Karpas-422 (cell line): ENCODE data around the gene KCTD4. TPM values are rescaled to one million over a fixed set of nuclear protein-coding genes. Genes with fewer than 3 reads are reported as not detected.

Source experiments
- DNase-seq: peaks from one replicate; pipeline ENCODE4 v3.0.0-alpha.2; 2015
- H2AFZ ChIP-seq: fragments of 200-600 bp; sonication (generic); 2 replicates; pipeline ENCODE4 v1.6.1; 2014; ENCODE audit warnings: antibody characterized with exemption, low read length, mixed read lengths
- H3K27ac ChIP-seq: fragments of 200-600 bp; sonication (generic); 2 replicates; pipeline ENCODE4 v1.5.1; 2014; ENCODE audit warnings: mild to moderate bottlenecking, low read length, moderate library complexity
- H3K27me3 ChIP-seq: fragments of 200-600 bp; sonication (generic); 2 replicates; pipeline ENCODE4 v1.6.1; 2014; ENCODE audit warnings: low read length, mixed read lengths
- H3K36me3 ChIP-seq: fragments of 200-600 bp; sonication (generic); 2 replicates; pipeline ENCODE4 v1.6.1; 2014; ENCODE audit warnings: low read length, mixed read lengths; ENCODE audit not compliant: insufficient read depth
- H3K4me1 ChIP-seq: fragments of 200-600 bp; sonication (generic); 2 replicates; pipeline ENCODE4 v1.6.1; 2014; ENCODE audit warnings: mild to moderate bottlenecking, low read length, mixed read lengths
- H3K4me2 ChIP-seq: fragments of 200-600 bp; sonication (generic); 2 replicates; pipeline ENCODE4 v1.6.1; 2014; ENCODE audit warnings: low read length, low read depth, mild to moderate bottlenecking; ENCODE audit not compliant: poor library complexity, severe bottlenecking
- H3K4me3 ChIP-seq: fragments of 200-600 bp; sonication (generic); 2 replicates; pipeline ENCODE4 v1.5.1; 2014; ENCODE audit warnings: mild to moderate bottlenecking, antibody characterized with exemption, low read length, mixed read lengths
- H3K79me2 ChIP-seq: fragments of 200-600 bp; sonication (generic); 2 replicates; pipeline ENCODE4 v1.6.1; 2014; ENCODE audit warnings: mild to moderate bottlenecking, low read length, mixed read lengths
- H3K9ac ChIP-seq: fragments of 200-600 bp; sonication (generic); 2 replicates; pipeline ENCODE4 v1.6.0; 2014; ENCODE audit warnings: low read length
- H3K9me2 ChIP-seq: fragments of 200-600 bp; sonication (generic), shearing (Covaris generic); replicated peaks from 2 replicates; pipeline ENCODE4 v1.6.0; 2014; ENCODE audit warnings: mild to moderate bottlenecking, low read length, moderate library complexity; ENCODE audit not compliant: insufficient read depth
- H3K9me3 ChIP-seq: fragments of 300-700, 200-600 bp; sonication (generic); 2 replicates; pipeline ENCODE4 v1.6.1; 2014; ENCODE audit warnings: low read length, mixed read lengths
- H4K20me1 ChIP-seq: fragments of 200-600 bp; sonication (generic); 2 replicates; pipeline ENCODE4 v1.6.1; 2014; ENCODE audit warnings: mild to moderate bottlenecking, antibody characterized with exemption, low read length, low read depth; ENCODE audit not compliant: insufficient read depth
- total RNA-seq: library from RNA; depleted of rRNA; stranded (reverse); fragments of >200 nt; shearing (Covaris generic); gene quantifications from 2 replicates; pipeline ENCODE4 v1.2.3, GENCODE V29; 2014; ENCODE audit warnings: low replicate concordance

Gene KCTD4
- total RNA-seq, 1 experiment from 2014 or later, result not detected

- no peak for DNase-seq
- Histone ChIP-seq H3K9me2 (no peaks in the 10 kb centered on the region), H3K27me3 (no peaks in the 10 kb centered on the region), H2AFZ (no peak overlapping the region), H3K4me3 (no peak overlapping the region), H3K36me3 (peaks cover 5% of the 10 kb centered on the region; the same call in 1 of the 2 replicates), H4K20me1 (no peaks in the 10 kb centered on the region), H3K4me2 (no peak overlapping the region), H3K27ac (no peak overlapping the region), H3K9ac (no peak overlapping the region), H3K9me3 (no peaks in the 10 kb centered on the region), H3K4me1 (peaks cover 21% of the 10 kb centered on the region), H3K79me2 (peaks cover 65% of the 10 kb centered on the region)
These were observed 7.3 kb upstream of the KCTD4 start for GRCh38 chr13:45208132-45208531.

DNA sequence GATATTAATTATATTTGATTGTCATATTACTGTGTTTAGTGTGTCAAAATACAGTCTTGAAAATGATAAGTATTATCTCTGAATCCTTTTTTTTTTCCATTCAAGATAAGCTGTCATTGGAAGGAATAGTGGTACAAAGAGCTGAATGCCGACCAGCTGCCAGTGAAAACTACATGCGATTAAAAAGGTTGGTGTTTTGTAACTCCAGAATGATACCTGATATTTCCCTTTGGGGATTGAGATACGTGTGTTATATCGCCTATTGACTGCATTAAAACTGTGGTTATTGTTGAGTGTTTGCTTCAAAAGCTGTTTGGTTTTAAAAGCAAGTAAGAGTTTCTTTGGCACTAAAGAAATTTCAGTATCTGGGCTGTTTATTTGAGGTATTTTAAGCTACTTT, 6.5 kb upstream of the KCTD4 start:
- no peak overlapping the region for H3K9ac ChIP-seq
- no peak for DNase-seq
- no peak overlapping the region for H3K4me3 ChIP-seq
- no peaks in the 10 kb centered on the region for H3K27me3 ChIP-seq
- H3K4me2 ChIP-seq, result no peak overlapping the region
- H4K20me1 ChIP-seq, result no peaks in the 10 kb centered on the region
- no peak overlapping the region; the same call in 1 of the 2 replicates for H3K27ac ChIP-seq
- peaks cover 21% of the 10 kb centered on the region for H3K4me1 ChIP-seq
- H3K36me3 ChIP-seq, result peaks cover 5% of the 10 kb centered on the region; the same call in 1 of the 2 replicates
- peaks cover 71% of the 10 kb centered on the region for H3K79me2 ChIP-seq
- no peaks in the 10 kb centered on the region for H3K9me2 ChIP-seq
- H2AFZ ChIP-seq, result no peak overlapping the region
- H3K9me3 ChIP-seq, result no peaks in the 10 kb centered on the region

GRCh38 chr13:45206340-45206739, 5.5 kb upstream of the KCTD4 start:
- Histone ChIP-seq H3K27ac (no peak overlapping the region), H3K9me3 (no peaks in the 10 kb centered on the region), H3K27me3 (no peaks in the 10 kb centered on the region), H3K4me3 (no peak overlapping the region), H3K79me2 (peaks cover 73% of the 10 kb centered on the region), H3K36me3 (peaks cover 5% of the 10 kb centered on the region; the same call in 1 of the 2 replicates), H2AFZ (no peak overlapping the region), H3K4me1 (peaks cover 21% of the 10 kb centered on the region), H3K9me2 (no peaks in the 10 kb centered on the region), H3K9ac (no peak overlapping the region), H3K4me2 (no peak overlapping the region), H4K20me1 (no peaks in the 10 kb centered on the region)
- no peak for DNase-seq

DNA sequence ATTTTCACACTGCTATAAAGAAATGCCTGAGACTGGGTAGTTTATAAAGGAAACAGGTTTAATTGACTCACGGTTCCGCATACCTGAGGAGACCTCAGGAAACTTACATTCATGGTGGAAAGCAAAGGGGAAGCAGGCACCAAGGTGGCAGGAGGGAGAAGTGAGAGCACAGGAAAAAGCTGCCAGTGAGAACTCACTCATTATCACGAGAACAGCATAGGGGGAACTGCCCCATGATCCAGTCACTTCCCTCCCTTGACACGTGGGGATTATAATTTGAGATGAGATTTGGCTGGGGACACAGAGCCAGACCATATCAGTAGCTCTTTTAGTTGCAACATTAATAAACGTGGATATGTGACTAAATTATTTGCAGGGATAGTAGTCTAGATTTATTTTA, 4.3 kb upstream of the KCTD4 start:
- H2AFZ ChIP-seq, result no peak overlapping the region
- no peak overlapping the region for H3K27ac ChIP-seq
- H3K36me3 ChIP-seq, result peaks cover 5% of the 10 kb centered on the region; the same call in 1 of the 2 replicates
- H3K4me3 ChIP-seq, result no peak overlapping the region
- H3K27me3 ChIP-seq, result no peaks in the 10 kb centered on the region
- no peak overlapping the region for H3K4me2 ChIP-seq
- no peaks in the 10 kb centered on the region for H4K20me1 ChIP-seq
- DNase-seq, result no peak
- H3K9me2 ChIP-seq, result no peaks in the 10 kb centered on the region
- H3K4me1 ChIP-seq, result peaks cover 21% of the 10 kb centered on the region
- H3K79me2 ChIP-seq, result peaks cover 73% of the 10 kb centered on the region
- no peaks in the 10 kb centered on the region for H3K9me3 ChIP-seq
- H3K9ac ChIP-seq, result no peak overlapping the region

- Histone ChIP-seq H3K27me3 (no peaks in the 10 kb centered on the region), H3K4me3 (no peak overlapping the region), H3K36me3 (no peaks in the 10 kb centered on the region), H3K79me2 (peaks cover 85% of the 10 kb centered on the region), H3K4me2 (no peak overlapping the region), H3K9me2 (no peaks in the 10 kb centered on the region), H3K27ac (no peak overlapping the region), H3K4me1 (peaks cover 10% of the 10 kb centered on the region), H3K9ac (no peak overlapping the region), H4K20me1 (no peaks in the 10 kb centered on the region), H3K9me3 (no peaks in the 10 kb centered on the region), H2AFZ (no peak overlapping the region)
- DNase-seq, result no peak
These were observed 1.1 kb downstream of the KCTD4 start for GRCh38 chr13:45199711-45200110.

- H3K9ac ChIP-seq, result no peak overlapping the region
- no peaks in the 10 kb centered on the region for H3K9me3 ChIP-seq
- H3K79me2 ChIP-seq, result peaks cover 85% of the 10 kb centered on the region
These were observed 1.9 kb downstream of the KCTD4 start for GRCh38 chr13:45198924-45199323.

DNA sequence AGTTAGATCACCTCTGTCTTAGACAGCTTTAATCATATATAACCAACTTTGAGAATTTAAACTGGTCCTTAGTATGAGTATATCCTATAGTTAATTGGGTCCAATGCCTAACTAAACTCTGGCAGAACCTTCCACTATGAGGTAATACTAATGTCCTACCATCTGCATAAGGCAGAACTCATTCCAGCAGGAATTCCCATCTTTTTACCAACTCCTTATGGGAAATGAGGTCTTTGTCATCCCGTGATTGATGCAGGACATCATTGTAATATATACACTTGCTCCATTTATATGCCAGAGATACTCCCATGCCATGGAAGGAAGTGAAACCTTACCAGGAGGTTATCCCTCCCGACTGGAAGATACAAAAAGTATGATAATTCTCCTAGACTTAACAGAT, 2.8 kb downstream of the KCTD4 start:
- no peak overlapping the region for H3K4me3 ChIP-seq
- H3K9me2 ChIP-seq, result no peaks in the 10 kb centered on the region
- no peak overlapping the region for H2AFZ ChIP-seq
- H3K4me2 ChIP-seq, result no peak overlapping the region
- no peaks in the 10 kb centered on the region for H3K36me3 ChIP-seq
- H3K27me3 ChIP-seq, result no peaks in the 10 kb centered on the region
- H3K79me2 ChIP-seq, result peaks cover 86% of the 10 kb centered on the region
- no peaks in the 10 kb centered on the region for H3K9me3 ChIP-seq
- H4K20me1 ChIP-seq, result no peaks in the 10 kb centered on the region
- H3K4me1 ChIP-seq, result 0 out of 2 replicates have a peak, but pooled peaks cover 3% of the 10 kb centered on the region
- no peak overlapping the region for H3K9ac ChIP-seq
- H3K27ac ChIP-seq, result no peak overlapping the region
- DNase-seq, result no peak

More at GRCh38 chr13:45198924-45199323, 1.9 kb downstream of the KCTD4 start:
- Histone ChIP-seq H3K4me3 (no peak overlapping the region), H3K4me1 (0 out of 2 replicates have a peak, but pooled peaks cover 3% of the 10 kb centered on the region), H3K9me2 (no peaks in the 10 kb centered on the region), H3K27me3 (no peaks in the 10 kb centered on the region), H3K4me2 (no peak overlapping the region), H2AFZ (no peak overlapping the region), H3K27ac (no peak overlapping the region), H4K20me1 (no peaks in the 10 kb centered on the region), H3K36me3 (no peaks in the 10 kb centered on the region)
- DNase-seq, result no peak

GRCh38 chr13:45196622-45197021, 4.2 kb downstream of the KCTD4 start:
- no peaks in the 10 kb centered on the region for H4K20me1 ChIP-seq
- peaks cover 15% of the 10 kb centered on the region; the same call in 1 of the 2 replicates for H3K4me1 ChIP-seq
- H3K36me3 ChIP-seq, result no peaks in the 10 kb centered on the region
- no peaks in the 10 kb centered on the region for H3K9me2 ChIP-seq
- no peak for DNase-seq
- H3K27me3 ChIP-seq, result no peaks in the 10 kb centered on the region
- no peak overlapping the region for H3K9ac ChIP-seq
- H3K4me3 ChIP-seq, result no peak overlapping the region
- H3K79me2 ChIP-seq, result peaks cover 86% of the 10 kb centered on the region
- H3K27ac ChIP-seq, result no peak overlapping the region
- no peaks in the 10 kb centered on the region for H3K9me3 ChIP-seq
- H3K4me2 ChIP-seq, result no peak overlapping the region
- no peak overlapping the region for H2AFZ ChIP-seq
